Measurements from ENCODE around the gene SFRP5. TPM values are rescaled to one million over a fixed set of nuclear protein-coding genes. Genes with fewer than 3 reads are reported as not detected.

The SFRP5 gene
- total and polyA plus RNA-seq, 2 of the 13 experiments (the other 11 are each of a cell fraction or from before 2014, with no cell fraction given) = 0.32 to 1.7 TPM

GRCh38 chr10:97732052-97732359, 39.8 kb downstream of the SFRP5 start:
- intact Hi-C loops (cut with micrococcal nuclease; ENCODE audit: unreplicated experiment) (no loop called here), in situ Hi-C loops (cut with HindIII; ENCODE audit: extremely low pct_ligation_motif_present, low pct_unique_long_range_greater_than_20kb) (loop anchor here (5.0 kb wide), 1 partner anchor 55 kb away; no protein-coding TSS in a partner anchor)
- ATAC-seq (no peak), DNase-seq (ENCODE audit: low spot score) (no peak), FAIRE-seq (no peak)
- Histone ChIP-seq H3K4me3 (replicated peaks in 1 of 3; ENCODE audit: insufficient read depth in 1 of 3, low read depth in 2 of 3, low read length in 3 of 3) (no peak overlapping the region), H3K79me2 (ENCODE audit: insufficient read depth, low read length) (no peaks in the 10 kb centered on the region), H3K9me3 (ENCODE audit: low read length) (no peaks in the 10 kb centered on the region), H4K20me1 (ENCODE audit: insufficient read depth, low read length) (no peaks in the 10 kb centered on the region), H3K27ac (ENCODE audit: extremely low read length, insufficient read depth, low read length) (no peak overlapping the region), H3K27me3 (ENCODE audit: control insufficient read depth in 1 of 2, insufficient read depth in 2 of 2, low read length in 2 of 2) (peaks cover 0 to 10% of the 10 kb centered on the region in 2 experiments; a peak in 2 of 5 replicates), H3K9ac (ENCODE audit: insufficient read depth, low read depth, low read length) (no peak overlapping the region), H3K36me3 (replicated peaks in 1 of 2; ENCODE audit: control insufficient read depth in 1 of 2, insufficient read depth in 2 of 2, low read length in 2 of 2) (no peaks in the 10 kb centered on the region), H3K4me2 (ENCODE audit: low read depth, low read length) (no peak overlapping the region), H2AFZ (ENCODE audit: low read length) (no peak overlapping the region), H3K4me1 (ENCODE audit: insufficient read depth, low read length) (peaks cover 10% of the 10 kb centered on the region)
- BruUV-seq (replicated peaks) = no TSS peak
- TF ChIP-seq ZNF670 (CRISPR knock-in tag; IDR thresholded peaks at IDR 0.05; ENCODE audit: borderline replicate concordance) (no peak), RBM22 (optimal IDR thresholded peaks at IDR 0.05; ENCODE audit: low read length) (no peak), RXRB (CRISPR knock-in tag; IDR thresholded peaks at IDR 0.05; ENCODE audit: borderline replicate concordance) (0 out of 2 replicates have a peak, but pooled peaks have one; percentile 9), FOXK1 (CRISPR knock-in tag; IDR thresholded peaks at IDR 0.05; ENCODE audit: borderline replicate concordance, low read depth) (0 out of 2 replicates have a peak, but pooled peaks have one; percentile 0)
- ChIA-PET CTCF (ENCODE audit: low intra/inter-chr PET ratio, low total read pairs) (interaction anchor here (0.8 to 2.9 kb wide), 6 partner anchors 22 to 160 kb away, joined by 3 to 40 read pairs (median 12); partner anchors contain the start of gene ANKRD2), POLR2A (no interaction called here)
- 62% methylated on average over 4 of the region's 4 CpGs for WGBS (ENCODE audit: low lambda C conversion rate)

- ChIA-PET CTCF (ENCODE audit: low intra/inter-chr PET ratio, low total read pairs) (interaction anchor here (0.8 to 2.9 kb wide), 6 partner anchors 22 to 159 kb away, joined by 3 to 40 read pairs (median 12); partner anchors contain the start of gene ANKRD2), POLR2A (no interaction called here)
- Histone ChIP-seq H3K9me3 (ENCODE audit: low read length) (no peaks in the 10 kb centered on the region), H2AFZ (ENCODE audit: low read length) (no peak overlapping the region), H3K27ac (ENCODE audit: extremely low read length, insufficient read depth, low read length) (no peak overlapping the region), H3K36me3 (replicated peaks in 1 of 2; ENCODE audit: control insufficient read depth in 1 of 2, insufficient read depth in 2 of 2, low read length in 2 of 2) (no peaks in the 10 kb centered on the region), H3K4me1 (ENCODE audit: insufficient read depth, low read length) (peaks cover 11% of the 10 kb centered on the region), H3K79me2 (ENCODE audit: insufficient read depth, low read length) (no peaks in the 10 kb centered on the region), H4K20me1 (ENCODE audit: insufficient read depth, low read length) (no peaks in the 10 kb centered on the region), H3K4me3 (replicated peaks in 1 of 3; ENCODE audit: insufficient read depth in 1 of 3, low read depth in 2 of 3, low read length in 3 of 3) (no peak overlapping the region), H3K4me2 (ENCODE audit: low read depth, low read length) (no peak overlapping the region), H3K9ac (ENCODE audit: insufficient read depth, low read depth, low read length) (no peak overlapping the region), H3K27me3 (ENCODE audit: control insufficient read depth in 1 of 2, insufficient read depth in 2 of 2, low read length in 2 of 2) (peaks cover 0 to 10% of the 10 kb centered on the region in 2 experiments; a peak in 2 of 5 replicates)
- ATAC-seq = peak; percentile 76
- in situ Hi-C loops (cut with HindIII; ENCODE audit: extremely low pct_ligation_motif_present, low pct_unique_long_range_greater_than_20kb) = loop anchor here (5.0 kb wide), 1 partner anchor 54 kb away; no protein-coding TSS in a partner anchor
- peak; percentile 66 for DNase-seq (ENCODE audit: low spot score)
- no TSS peak for BruUV-seq (replicated peaks)
- peak; percentile 89 for FAIRE-seq
- 34% methylated on average over 7 of the region's 9 CpGs for WGBS (ENCODE audit: low lambda C conversion rate)
- intact Hi-C loops (cut with micrococcal nuclease; ENCODE audit: unreplicated experiment) = loop anchor here (1.0 kb wide), 2 partner anchors 22 to 55 kb away; no protein-coding TSS in a partner anchor
- no peak for TF ChIP-seq ZFP91 (CRISPR knock-in tag; IDR thresholded peaks at IDR 0.05; ENCODE audit: borderline replicate concordance)
- TF ChIP-seq ZNF788 (CRISPR knock-in tag; IDR thresholded peaks at IDR 0.05; ENCODE audit: borderline replicate concordance) = no peak
- TF ChIP-seq ADNP (CRISPR knock-in tag; IDR thresholded peaks at IDR 0.05) = no peak
- no peak for TF ChIP-seq NFYC (CRISPR knock-in tag; IDR thresholded peaks at IDR 0.05)
- TF ChIP-seq ZNF776 (CRISPR knock-in tag; IDR thresholded peaks at IDR 0.05) = no peak
- no peak for TF ChIP-seq ZNF672 (CRISPR knock-in tag; IDR thresholded peaks at IDR 0.05)
- TF ChIP-seq NR3C1 (CRISPR knock-in tag; IDR thresholded peaks at IDR 0.05) = no peak
- no peak for TF ChIP-seq POLR2A (IDR thresholded peaks at IDR 0.05; ENCODE audit: insufficient read depth in 1 of 2, low read depth in 2 of 2, low read length in 2 of 2)
- TF ChIP-seq TRAFD1 (CRISPR knock-in tag; IDR thresholded peaks at IDR 0.05; ENCODE audit: borderline replicate concordance) = no peak
- TF ChIP-seq FOXK1 (CRISPR knock-in tag; IDR thresholded peaks at IDR 0.05; ENCODE audit: borderline replicate concordance, low read depth) = peak; percentile 6; the same call in 1 of the 2 replicates
- no peak for TF ChIP-seq PCBP2 (optimal IDR thresholded peaks at IDR 0.05; ENCODE audit: low read depth, low read length, poor library complexity, severe bottlenecking)
- TF ChIP-seq STAG1 (CRISPR knock-in tag; IDR thresholded peaks at IDR 0.05) = peak; percentile 94
Measured at GRCh38 chr10:97731346-97732051, 40.3 kb downstream of the SFRP5 start.
